ENCODE data around the gene PAIP2B. TPM values are rescaled to one million over a fixed set of nuclear protein-coding genes. Genes with fewer than 3 reads are reported as not detected.
"Not testable (repeated sequence)": the region's sequence is repeated elsewhere in the genome, so short reads cannot be mapped to it uniquely, and the experiment has no call there.

Gene PAIP2B
- total RNA-seq, 1 donor from 2014 or later: 7.7 TPM

DNA sequence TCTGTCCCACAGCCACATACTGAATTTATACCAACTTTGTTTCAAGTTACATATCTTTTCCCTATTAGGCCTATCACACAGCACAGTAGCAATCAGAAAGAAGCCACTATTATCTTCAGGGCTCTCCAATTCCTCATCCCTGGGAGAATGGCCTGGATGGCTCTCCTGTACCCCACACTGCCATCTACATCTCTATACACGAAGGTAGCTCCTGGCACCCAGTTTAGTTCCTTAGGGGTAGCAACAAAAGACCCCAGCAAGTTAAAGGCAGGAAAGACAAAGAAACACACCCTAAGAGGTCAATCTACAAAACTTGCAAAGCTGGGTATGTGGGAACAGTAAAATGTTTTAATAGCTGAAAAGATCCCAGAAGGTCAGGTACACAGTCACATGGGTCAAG is 39.9 kb downstream of the PAIP2B start:
- TF ChIP-seq, protein P1, sequence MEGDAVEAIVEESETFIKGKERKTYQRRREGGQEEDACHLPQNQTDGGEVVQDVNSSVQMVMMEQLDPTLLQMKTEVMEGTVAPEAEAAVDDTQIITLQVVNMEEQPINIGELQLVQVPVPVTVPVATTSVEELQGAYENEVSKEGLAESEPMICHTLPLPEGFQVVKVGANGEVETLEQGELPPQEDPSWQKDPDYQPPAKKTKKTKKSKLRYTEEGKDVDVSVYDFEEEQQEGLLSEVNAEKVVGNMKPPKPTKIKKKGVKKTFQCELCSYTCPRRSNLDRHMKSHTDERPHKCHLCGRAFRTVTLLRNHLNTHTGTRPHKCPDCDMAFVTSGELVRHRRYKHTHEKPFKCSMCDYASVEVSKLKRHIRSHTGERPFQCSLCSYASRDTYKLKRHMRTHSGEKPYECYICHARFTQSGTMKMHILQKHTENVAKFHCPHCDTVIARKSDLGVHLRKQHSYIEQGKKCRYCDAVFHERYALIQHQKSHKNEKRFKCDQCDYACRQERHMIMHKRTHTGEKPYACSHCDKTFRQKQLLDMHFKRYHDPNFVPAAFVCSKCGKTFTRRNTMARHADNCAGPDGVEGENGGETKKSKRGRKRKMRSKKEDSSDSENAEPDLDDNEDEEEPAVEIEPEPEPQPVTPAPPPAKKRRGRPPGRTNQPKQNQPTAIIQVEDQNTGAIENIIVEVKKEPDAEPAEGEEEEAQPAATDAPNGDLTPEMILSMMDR (IDR thresholded peaks at IDR 0.05): no peak
- no peaks in the 10 kb centered on the region for H3K9me3 ChIP-seq
- no peak for DNase-seq
- ATAC-seq: no peak
- intact Hi-C loops (cut with DNase I): no loop called here
- H3K27me3 ChIP-seq (ENCODE audit: low read depth): no peaks in the 10 kb centered on the region
- no peak overlapping the region for H3K27ac ChIP-seq
- H3K4me1 ChIP-seq: no peaks in the 10 kb centered on the region
- no peak overlapping the region for H3K4me3 ChIP-seq
- no peaks in the 10 kb centered on the region for H3K36me3 ChIP-seq

DNA sequence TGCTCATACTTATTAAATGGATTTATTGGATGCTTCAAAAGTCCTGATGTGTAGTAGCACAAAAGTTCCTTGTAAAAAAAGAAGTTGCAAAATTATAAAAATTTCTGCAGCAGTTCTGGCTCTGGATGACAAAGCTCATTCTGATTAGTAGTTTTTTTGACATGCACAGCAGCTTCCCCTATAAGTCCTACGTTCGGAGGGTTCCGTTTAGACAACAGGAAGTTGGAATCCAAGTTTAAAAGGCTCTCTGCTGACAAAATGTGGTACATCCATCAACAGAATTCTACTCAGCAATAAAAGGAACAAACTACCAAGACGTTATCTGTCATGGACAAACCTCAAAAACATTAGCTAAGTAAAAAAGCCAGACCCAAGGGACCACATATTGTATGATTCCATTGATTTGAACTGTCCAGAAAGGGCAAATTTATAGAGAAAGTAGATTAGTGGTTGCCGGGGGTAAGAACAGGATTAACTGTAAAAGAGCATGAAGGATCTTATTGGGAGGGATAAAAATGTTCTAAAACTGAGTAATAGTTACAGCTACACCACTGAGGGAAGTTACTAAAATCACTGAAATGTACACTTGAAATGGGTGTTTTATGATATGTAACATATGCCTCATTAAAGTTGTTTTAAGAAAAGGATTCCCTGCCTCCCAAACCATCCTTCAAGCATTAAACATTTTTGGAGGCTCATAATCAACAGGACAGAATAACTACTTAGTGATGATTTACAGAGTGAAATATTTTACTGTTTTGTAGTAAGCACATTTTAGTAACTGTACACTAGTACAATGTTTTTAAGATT is 43.4 kb downstream of the PAIP2B start:
- H3K4me3 ChIP-seq; DNase-seq; H3K27ac ChIP-seq; H3K36me3 ChIP-seq; H3K4me1 ChIP-seq; intact Hi-C loops (cut with DNase I); H3K27me3 ChIP-seq (ENCODE audit: low read depth); H3K9me3 ChIP-seq: not testable (repeated sequence)
- ATAC-seq: peak in 1 of 2 donors; percentile 42

DNA sequence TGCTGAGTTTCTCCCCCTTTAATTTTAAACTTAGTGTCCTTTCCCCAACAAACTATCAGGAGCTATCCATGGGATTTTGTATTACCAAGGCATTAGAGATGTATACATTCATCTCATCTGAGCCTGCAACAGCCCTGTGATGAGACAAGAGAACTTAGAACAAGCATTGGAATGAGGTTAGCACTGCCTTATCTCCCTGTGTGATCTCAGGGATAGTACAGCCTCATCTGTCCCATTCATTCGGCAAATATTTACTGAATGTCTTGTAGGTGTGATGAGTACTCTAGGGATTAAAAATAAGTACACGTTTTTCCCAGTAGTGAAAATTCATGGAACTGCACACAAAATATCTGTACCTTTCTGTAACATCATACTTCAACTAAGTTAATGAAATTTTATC is 45.6 kb downstream of the PAIP2B start:
- H3K4me1 ChIP-seq: no peaks in the 10 kb centered on the region
- no peak for DNase-seq
- no peaks in the 10 kb centered on the region for H3K36me3 ChIP-seq
- no peak overlapping the region for H3K27ac ChIP-seq
- TF ChIP-seq, protein P1 (IDR thresholded peaks at IDR 0.05): no peak
- intact Hi-C loops (cut with DNase I): no loop called here
- no peak overlapping the region for H3K4me3 ChIP-seq
- H3K27me3 ChIP-seq (ENCODE audit: low read depth): no peaks in the 10 kb centered on the region
- ATAC-seq: no peak
- no peaks in the 10 kb centered on the region for H3K9me3 ChIP-seq

DNA sequence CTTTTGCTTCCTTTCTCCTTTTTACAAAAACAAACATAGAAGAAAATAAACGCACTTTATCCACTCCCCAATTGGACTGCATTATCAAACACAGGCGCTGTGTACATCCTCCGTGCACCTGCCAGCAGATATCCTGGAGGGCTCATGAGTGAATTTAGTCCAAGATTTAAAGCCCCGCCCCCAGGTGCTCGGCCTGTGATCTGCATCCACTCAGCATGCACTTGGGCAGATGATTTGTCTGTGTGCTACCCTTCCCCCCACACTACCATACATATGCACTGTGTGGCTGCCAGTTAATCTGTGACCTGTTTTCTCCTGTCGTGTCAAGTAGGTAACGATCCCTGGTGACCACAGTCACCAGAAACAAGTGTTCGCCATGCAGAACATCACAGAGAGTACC is 48.1 kb downstream of the PAIP2B start:
- H3K9me3 ChIP-seq; H3K27ac ChIP-seq; ATAC-seq; H3K27me3 ChIP-seq (ENCODE audit: low read depth); H3K4me3 ChIP-seq; DNase-seq; intact Hi-C loops (cut with DNase I); H3K36me3 ChIP-seq; H3K4me1 ChIP-seq: not testable (repeated sequence)

DNA sequence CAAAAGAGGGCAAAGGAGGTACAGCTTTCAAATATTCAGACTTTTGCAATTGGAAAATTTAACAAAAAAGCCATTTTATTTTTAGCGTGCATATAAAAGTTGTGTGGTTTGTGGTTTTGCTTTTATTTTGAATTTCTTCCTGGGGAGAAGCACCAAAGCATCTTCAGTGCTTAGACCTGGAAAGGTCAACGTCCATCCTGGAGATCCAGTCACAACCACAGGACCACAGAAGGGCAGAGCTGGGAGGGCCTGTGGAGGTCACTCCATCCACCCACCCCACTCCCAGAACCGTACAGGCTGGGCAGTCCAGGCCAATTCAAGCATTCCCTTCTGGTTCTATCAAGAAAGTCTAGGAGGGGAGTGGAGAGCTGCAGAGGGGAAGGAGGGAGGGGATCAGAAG is 52.7 kb downstream of the PAIP2B start:
- intact Hi-C loops (cut with DNase I): no loop called here
- no peak for DNase-seq
- Histone ChIP-seq H3K9me3 (no peaks in the 10 kb centered on the region), H3K36me3 (no peaks in the 10 kb centered on the region), H3K4me3 (no peak overlapping the region), H3K4me1 (no peaks in the 10 kb centered on the region), H3K27ac (no peak overlapping the region), H3K27me3 (ENCODE audit: low read depth) (peaks cover 4% of the 10 kb centered on the region)
- TF ChIP-seq, protein P1 (IDR thresholded peaks at IDR 0.05): no peak
- no peak for ATAC-seq

DNA sequence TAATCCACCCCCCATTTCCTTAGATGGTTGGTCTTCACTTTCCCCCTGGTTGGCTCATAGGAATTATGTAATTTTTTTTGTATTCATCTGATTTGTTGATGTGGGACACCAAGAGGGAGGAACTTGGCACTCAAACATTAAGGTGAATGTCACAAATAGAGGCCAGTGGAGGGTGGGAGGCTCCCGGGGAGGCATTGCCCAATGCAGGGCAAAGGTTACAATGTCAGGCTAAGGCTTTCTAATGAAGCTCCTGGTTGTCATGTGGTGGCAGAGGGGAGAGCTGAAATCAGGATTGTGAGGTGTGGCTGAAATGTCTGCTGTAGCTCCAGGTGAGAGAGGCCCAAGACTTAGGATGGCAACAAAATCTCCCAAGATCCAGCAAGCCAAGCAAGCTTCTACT is 53.8 kb downstream of the PAIP2B start:
- no peaks in the 10 kb centered on the region for H3K36me3 ChIP-seq
- peaks cover 4% of the 10 kb centered on the region for H3K27me3 ChIP-seq (ENCODE audit: low read depth)
- H3K9me3 ChIP-seq: no peaks in the 10 kb centered on the region
- TF ChIP-seq, protein P1 (IDR thresholded peaks at IDR 0.05): no peak
- H3K4me3 ChIP-seq: no peak overlapping the region
- H3K4me1 ChIP-seq: no peaks in the 10 kb centered on the region
- H3K27ac ChIP-seq: no peak overlapping the region
- DNase-seq (no peak), ATAC-seq (no peak)
- intact Hi-C loops (cut with DNase I): no loop called here
